ENCODE results near the gene MRPL57.

- no peak for TF ChIP-seq POLR2AphosphoS5 (IDR thresholded peaks at IDR 0.05; ENCODE audit: low read depth, low read length)
- no peak for TF ChIP-seq POLR2A (IDR thresholded peaks at IDR 0.05; ENCODE audit: low read depth, low read length)
- TF ChIP-seq TAF1 (IDR thresholded peaks at IDR 0.05; ENCODE audit: borderline replicate concordance, low read depth, low read length), result no peak
Measured at GRCh38 chr13:21202767-21203531, 26.5 kb downstream of the MRPL57 start.

All from GM12892 (cell line).